Endometrium (tissue), 2 donors: ENCODE data around the gene CFAP20DC.
"Not testable (repeated sequence)": the region's sequence is repeated elsewhere in the genome, so short reads cannot be mapped to it uniquely, and the experiment has no call there.

Experiments
- FAIRE-seq: peaks from 2 replicates; lab custom pipeline; 2012; peaks lifted over from hg19 to GRCh38; lab: Jason Lieb, UNC
- donor health status: control.
- donor health status: control.

Gene CFAP20DC

DNA sequence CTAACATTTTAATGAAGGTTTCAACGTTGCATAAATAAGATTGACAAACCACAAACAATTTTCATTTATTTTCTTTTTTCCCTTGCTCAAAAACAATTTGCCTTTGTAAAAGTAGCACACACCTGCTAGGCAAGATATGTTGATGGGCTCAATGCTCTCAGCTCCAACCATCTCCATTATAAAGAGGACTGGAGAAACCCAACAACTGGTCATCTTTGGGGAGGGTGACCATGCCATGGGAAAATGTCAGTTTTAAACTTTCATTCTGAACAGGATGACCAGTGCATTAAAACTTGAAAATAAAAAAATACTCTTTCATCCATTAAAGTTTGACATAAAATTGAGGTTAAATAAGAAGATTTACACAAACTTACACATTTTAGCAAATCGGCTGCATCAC, 183.7 kb downstream of the CFAP20DC start:
- FAIRE-seq, result no peak

DNA sequence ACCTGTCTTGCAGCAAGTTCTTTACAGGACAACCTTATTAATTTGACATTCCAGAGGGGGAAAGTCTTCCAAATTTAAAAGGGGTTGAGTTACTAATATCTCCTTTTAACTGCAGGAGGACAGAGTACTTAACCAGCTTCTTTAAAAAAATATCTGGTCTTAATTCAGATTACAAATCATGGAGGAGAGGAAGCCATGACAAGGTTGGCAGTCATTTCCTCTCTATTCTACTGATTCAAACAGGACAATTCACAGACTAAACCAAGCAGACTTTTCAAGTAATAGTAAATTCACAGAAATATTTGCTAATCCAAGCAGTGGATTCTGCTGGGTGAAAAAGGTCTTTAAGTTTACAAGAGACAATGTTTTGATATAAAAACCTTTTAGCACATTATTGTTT, 185.3 kb downstream of the CFAP20DC start:
- FAIRE-seq, result no peak

DNA sequence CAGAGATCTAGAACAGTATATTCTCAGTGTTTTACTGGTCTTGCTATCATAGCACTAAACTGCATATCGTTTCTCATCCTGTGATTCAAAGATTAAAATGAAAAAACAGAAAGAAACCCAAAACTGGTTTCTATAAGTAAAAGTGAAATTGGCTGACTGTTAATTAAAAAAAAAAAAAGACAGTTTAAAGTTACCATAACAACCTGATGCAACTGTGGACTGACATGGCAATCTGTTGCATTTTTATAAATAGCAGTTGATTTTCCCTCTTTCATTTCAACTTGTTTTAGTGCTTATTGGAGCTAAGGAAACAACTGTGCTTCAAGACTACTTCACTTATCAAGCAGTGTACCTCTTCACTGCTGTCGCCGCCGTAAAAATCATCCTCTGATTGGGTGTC, 186.6 kb downstream of the CFAP20DC start:
- no peak for FAIRE-seq

DNA sequence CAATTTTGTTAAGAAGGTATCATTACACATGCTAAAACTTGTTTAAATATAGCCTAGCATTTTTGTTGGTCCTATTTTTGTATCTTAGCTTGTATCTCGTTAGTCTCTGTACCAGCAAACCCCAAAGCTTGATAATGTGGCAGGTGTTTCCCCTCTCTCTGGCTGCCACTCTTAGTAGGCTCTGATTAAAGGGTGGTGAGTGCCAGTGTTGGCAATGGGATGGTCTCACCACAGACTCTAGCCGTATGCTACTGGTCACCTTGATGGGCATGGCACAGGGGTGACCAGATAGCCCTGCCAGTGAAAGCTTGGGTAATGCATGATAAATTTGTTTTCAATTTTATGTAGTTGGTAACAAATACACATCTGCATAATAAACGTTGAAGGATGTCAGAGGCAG, 188.3 kb downstream of the CFAP20DC start:
- no peak for FAIRE-seq

DNA sequence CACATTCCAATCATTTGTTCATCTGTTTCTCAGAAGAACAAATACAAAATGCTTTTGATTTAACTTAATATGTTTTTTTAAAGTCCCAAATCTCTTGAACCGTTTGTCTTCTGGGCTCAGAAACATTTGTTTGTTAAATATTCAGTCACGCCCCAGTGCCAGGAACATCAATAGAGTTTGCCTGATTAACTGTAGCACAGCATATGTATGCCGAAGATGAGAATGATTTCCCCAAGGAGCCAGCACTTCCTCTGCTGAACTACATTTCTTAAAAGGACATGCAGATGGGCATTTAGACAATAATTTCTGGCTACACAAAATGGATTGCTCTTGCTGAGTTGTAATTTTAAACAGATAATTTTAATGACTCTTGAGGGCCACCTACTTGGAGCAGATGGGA, 191.7 kb downstream of the CFAP20DC start:
- FAIRE-seq, result no peak

DNA sequence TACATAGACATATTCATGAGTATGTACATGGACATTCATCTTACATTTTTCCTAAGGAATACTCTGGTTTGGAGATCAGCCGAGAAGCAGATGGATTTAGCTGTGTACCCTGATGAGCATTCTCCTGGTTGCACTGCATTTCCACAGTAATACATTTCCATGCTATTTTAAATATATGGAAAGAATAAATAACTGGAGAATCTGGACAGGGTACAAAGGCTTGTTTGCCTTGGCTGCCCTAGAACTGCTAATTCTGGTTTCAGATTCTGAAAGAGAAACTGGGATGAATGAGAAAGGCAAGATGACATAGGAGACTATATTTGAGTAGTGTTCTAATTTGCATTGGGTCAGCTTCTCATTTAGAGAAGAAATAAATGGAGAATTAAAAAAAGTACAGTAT, 192.4 kb downstream of the CFAP20DC start:
- no peak for FAIRE-seq

DNA sequence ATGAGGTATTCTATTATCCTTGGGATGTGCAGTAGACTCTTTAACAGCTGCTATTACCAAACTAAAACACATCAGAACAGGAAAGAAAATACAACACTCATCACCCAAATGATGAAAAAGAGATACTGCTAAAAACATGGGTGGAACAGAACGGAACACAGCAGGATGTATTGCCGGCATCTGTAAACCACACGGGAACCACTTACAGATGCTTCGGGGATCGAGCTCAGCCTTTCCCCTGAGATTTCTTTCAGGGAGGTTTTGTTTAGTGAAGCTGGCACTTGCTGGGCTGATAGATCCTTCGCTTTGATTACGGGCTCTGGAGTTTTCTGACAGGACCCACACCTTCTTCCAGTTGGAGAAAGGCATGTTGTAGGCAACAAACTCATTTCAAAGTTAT, 201.0 kb downstream of the CFAP20DC start:
- no peak for FAIRE-seq

DNA sequence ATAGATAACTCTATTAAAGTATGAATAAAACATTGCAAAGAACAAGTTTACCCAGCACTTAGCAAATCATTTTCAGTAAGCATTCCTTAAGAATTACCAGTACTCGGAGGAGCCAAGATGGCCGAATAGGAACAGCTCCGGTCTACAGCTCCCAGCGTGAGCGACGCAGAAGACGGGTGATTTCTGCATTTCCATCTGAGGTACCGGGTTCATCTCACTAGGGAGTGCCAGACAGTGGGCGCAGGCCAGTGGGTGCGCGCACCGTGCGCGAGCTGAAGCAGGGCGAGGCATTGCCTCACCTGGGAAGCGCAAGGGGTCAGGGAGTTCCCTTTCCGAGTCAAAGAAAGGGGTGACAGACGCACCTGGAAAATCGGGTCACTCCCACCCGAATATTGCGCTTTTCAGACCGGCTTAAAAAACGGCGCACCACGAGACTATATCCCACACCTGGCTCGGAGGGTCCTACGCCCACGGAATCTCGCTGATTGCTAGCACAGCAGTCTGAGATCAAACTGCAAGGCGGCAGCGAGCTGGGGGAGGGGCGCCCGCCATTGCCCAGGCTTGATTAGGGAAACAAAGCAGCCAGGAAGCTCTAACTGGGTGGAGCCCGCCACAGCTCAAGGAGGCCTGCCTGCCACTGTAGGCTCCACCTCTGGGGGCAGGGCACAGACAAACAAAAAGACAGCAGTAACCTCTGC, 207.6 kb downstream of the CFAP20DC start:
- not testable (repeated sequence) for FAIRE-seq

DNA sequence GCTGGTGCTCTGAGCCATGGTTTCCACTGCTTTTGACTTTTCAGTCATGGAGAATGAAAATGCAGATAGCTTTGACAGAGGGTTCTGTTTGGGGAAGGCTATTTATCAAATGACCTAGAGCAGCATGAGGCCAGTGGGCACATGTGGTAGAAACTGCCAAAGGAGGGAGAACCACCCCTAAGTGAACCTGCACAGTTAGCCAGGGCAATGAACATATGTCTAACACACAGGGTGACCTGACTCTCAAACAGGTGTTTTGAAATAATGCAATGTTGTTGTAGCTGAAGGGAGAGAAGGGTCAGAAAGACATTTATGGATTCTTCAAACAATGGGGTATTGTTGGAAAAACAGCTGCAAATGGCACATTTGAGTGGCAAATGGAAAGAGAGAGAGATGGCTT, 208.9 kb downstream of the CFAP20DC start:
- no peak for FAIRE-seq

DNA sequence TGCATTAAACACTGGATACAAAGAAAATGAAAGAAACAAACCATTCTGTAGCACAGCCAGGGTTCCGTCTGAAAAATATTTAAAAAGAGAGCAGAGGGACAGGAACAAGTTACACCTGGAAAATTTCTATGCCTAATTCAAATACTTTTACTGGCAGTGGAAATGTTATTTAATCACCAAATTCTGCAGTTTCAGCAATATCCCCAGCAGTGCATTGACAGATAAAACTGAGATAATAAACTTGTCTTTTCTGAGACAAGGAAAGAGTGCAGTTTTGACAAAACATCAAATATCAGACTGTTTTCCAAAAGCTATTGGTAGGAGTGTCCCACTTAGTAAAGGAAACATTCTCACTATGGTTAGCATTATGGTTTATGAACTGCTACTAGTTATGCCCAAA, 209.9 kb downstream of the CFAP20DC start:
- no peak for FAIRE-seq

DNA sequence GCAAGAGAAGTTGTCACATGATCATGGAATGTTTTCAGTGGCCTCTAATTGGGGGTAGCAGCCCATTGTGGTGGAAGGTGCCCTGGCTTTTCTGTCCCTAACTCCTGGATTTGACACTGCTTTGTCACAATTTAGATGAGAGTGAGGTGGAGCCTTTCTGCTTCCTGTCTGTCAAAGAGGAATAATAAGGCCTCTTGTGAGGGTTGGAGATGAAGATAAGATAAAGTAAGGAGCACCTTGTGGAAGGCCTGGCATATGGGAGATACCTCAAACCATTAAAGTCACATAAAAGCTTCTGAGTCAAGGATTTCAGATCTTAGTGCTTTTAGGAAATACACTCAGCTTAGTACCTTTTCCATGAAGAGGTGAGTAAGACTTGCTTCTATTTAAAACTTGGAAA, 210.6 kb downstream of the CFAP20DC start:
- FAIRE-seq, result no peak

DNA sequence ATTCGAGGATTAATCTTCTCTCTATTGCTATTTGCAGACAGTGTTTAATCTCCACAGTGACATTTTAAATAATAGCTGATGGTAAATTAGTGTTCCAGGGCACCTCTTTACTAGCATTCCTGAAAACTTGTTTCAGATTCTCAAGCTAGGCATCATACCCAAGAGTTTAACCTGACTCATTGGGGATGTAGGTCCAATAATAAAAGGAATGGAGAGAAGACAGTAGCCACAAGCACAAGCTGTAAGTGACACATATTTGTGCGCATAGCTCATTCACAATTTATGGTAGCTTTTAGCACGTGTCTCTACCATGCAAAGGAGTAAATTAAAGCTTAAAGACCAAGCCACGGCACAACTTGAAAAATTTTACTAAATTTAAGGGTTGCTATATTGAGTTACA, 212.0 kb downstream of the CFAP20DC start:
- FAIRE-seq, result no peak

DNA sequence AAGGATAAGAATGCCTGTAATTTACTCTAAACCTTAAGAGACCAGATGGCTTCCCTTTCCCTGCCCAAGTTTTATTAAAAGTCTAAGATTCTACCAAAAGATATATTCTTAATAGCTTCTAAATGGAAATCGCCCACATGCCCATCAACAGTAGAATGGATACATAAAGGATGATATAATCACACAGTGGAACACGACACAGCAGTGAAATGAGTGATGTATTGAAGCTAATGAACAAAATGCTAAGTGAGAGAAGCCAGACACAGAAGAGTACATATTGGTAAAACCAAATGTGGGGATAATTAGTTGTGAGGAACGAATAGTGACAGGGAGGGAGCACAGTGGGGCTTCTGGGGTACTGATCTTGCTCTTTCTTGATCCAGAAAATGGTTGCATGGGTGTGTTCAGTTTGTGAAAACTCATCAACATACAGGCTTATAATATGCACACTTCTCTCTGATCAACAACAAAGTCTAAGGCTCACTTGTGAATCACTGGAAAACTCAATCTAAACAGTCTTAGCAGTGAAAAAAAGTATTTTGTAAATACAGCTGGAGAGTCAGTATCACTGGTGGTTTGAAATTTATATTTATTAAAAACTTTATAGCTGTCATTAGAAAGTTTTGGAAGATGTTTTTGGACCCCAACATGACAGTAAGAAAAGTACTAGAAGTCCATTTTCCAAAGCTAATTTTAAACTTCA, 212.5 kb downstream of the CFAP20DC start:
- no peak for FAIRE-seq

DNA sequence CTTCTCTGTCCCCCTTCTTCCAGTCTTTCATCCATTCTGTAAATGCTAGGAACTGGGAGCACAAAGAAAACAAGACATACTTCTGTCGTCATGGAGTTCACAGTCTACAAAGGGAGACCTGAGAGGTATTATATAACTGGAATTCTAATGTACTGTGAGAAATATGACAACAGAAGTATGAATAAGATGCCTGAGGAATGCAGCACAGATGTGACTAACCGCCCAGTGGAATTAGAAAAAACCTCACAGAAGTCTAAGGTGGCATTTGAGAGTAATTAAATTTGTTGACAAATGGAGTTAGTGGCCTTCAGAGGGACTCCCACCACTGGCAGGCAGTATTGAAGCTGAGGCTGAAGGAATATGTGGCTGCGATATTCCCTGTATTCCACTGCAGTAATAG, 214.7 kb downstream of the CFAP20DC start:
- no peak for FAIRE-seq

DNA sequence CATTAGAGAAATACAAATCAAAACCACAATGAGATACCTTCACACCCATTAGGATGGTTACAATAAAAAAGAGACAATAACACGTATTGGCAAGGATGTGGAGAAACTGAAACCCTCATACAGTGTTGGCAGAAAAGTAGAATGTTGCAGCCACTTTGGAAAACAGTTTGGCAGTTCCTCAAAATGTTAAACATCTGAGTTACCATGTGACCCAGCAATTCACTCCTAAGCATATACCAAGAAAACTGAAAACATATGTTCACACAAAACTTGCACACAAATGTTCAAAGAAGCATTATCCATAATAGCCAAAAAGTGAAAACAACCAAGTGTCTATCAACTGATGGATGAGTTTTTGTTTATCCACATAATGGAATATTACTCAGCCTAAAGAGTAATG, 216.3 kb downstream of the CFAP20DC start:
- FAIRE-seq, result no peak

DNA sequence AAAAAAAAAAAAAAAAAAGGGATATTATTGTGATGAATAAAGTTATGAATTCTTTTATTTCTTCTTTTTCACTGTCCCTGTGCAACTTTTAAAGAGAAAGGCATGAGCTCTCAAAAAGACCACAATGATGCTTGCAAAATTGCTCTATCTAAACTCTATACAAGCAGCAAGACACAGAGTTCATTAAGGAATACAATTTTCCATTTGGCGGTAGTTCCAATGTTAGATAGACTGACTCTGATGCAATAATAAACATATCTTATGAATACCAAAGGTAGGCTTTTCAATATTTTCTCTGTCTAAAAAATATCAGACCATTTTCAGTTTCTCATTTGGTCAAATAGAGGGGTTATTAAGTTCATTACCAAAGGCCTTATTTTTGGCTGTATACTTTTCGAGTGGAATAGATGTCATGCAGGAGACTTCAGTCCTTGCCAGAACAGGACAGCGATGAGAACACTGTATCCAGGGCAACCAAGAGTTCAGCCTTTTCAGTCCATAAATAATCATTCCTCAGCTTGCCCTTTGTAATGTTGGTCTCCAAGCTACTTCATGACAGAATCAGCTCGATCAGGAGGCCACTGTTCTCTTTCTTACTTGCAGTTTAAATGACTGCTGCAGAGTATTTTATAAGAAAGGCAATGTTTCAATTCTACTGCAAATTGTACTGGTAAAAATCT, 220.4 kb downstream of the CFAP20DC start:
- FAIRE-seq, result no peak

DNA sequence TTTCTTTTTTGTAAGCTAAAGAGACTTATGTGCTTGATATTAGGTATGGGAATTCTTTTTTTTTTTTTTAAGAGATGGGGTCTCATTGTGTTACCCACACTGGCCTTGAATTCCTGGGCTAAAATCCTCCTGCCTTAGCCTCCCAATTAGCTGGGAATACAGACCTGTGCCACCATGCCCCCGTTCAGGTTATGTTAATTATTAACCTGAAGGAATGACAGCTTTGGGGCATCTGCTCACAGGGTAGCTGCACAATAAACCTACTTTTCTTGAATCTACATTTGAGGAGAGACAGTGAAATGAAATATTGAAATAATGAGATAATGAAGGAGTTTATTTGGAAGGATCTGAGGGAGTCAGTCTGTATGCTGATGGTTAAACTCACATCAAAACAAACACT, 225.0 kb downstream of the CFAP20DC start:
- no peak for FAIRE-seq

DNA sequence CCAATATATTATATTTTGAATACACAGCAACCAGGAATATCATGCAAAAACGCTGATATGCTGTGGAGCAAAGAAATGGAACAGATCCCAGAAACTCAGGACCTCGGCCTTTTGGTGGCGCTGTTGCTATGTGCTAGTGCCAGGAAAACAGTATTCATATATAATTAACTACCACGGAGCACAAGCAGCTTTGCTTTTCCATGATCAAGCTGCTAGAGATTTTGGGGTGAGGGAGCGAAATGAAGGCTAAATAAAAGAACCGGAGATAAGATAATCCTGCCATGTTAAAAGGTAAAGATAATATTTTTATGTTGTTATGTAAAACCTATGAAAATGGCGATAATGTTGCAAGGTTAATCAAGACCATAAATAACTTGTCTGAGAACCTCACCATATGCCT, 225.5 kb downstream of the CFAP20DC start:
- no peak for FAIRE-seq

DNA sequence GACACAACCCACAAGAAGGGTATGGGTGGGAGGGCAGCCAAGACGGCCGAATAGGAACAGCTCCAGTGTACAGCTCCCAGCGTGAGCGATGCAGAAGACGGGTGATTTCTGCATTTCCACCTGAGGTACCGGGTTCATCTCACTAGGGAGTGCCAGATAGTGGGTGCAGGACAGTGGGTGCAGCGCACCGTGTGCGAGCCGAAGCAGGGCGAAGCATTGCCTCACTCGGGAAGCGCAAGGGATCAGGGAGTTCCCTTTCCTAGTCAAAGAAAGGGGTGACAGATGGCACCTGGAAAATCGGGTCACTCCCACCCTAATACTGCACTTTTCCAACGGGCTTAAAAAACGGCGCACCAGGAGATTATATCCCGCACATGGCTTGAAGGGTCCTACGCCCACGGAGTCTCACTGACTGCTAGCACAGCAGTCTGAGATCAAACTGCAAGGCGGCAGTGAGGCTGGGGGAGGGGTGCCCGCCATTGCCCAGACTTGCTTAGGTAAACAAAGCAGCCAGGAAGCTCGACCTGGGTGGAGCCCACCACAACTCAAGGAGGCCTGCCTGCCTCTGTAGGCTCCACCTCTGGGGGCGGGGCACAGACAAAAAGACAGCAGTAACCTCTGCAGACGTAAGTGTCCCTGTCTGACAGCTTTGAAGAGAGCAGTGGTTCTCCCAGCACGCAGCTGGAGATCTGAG, 243.1 kb downstream of the CFAP20DC start:
- not testable (repeated sequence) for FAIRE-seq

DNA sequence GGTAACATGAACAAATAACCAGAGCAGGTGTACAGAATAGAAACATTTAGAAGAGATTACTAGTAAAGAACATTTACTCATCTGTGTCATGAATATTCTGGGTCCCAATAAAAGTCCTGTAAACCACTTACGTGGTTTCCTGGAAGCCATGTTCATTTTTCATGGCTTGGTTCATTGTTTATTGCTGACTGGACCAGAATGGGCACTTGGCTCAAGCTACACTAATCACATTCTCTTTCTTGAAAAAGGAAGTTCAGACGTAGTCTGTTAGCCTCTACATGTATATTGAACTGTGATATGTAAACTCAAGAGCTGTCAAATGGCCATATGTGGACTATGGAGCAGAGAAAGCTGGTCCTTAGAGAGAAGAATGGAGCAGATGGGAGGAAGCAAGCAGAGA, 244.9 kb downstream of the CFAP20DC start:
- no peak for FAIRE-seq

DNA sequence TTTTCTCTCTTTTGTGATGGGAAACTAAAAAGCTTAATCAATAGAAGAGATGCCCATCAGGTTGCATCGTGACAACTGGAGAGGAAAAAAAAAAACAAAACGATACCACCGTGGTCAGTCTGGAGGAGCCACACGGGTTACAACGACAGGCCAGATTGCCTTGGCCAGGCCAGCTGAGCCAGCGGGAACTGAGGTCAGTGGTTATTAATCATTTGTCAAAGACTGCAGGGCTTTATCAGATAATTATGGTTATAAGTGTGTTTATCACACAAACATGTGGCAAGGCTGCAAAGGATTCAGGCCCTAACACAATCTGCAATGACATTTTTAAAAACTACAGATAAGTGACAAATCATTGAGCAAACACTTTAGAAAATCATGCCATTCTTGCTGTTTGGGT, 248.3 kb downstream of the CFAP20DC start:
- no peak for FAIRE-seq

DNA sequence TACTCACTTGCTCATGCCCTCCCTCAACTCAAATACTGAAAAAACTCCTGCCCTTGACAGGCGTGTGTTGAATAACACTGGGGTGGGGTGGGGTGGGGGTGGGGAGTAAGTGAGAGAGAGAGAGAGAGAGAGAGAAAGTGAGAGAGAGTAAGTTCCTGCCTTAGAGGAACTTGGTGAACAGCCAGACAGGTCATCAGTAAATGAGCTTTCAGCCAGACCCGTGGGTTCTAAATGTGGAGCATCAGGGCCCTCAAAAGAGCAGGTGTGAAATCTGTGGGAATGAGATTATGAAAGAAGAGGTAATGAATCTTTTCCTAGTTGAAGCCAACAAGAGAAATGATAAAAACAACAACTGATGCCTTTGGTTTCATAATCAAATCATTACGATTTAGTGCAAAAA, 248.9 kb downstream of the CFAP20DC start:
- no peak for FAIRE-seq

DNA sequence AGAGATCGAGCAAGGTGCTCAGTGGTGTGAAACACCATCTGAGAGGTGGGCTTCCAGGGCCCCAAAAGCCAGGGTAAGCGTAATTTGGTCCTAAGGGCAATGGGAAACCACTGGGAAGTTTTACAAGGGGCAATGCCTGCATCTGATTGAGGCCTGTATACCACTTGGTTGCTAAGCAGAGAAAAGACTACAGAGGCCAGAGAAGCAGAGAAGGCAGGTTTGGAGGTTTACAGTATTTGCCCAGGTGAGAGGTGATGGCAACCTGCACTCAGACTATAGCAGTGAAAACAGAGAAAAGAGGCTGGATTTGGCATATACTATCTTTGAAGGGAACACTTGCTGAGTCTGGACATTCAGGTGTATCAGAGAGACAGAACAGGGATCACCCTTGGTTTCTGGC, 249.8 kb downstream of the CFAP20DC start:
- no peak for FAIRE-seq
